ENCODE data around the gene MYO7A. TPM values are rescaled to one million over a fixed set of nuclear protein-coding genes. Genes with fewer than 3 reads are reported as not detected.

The MYO7A gene
- total RNA-seq, 2 experiments from 2014 or later: 0.61 to 0.63 TPM

DNA sequence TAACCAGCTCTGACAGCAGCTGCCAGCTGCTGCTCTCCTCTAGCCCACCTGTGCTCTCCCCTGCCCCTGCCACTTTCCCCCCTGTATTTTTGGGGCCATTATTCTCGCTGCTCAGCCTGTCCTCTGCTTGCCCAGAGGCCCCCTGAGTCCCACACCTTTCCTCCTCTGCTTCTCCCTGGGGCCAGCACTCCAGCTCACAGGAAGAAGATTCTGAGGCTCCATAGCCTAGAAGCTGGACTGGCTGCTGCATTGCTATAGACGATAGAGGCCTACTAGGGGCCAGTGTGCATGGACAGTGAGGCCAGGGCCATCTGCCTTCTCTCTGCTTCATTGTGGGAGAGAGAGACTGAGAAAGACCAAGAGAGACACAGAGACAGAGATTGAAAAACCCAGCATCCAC lies 24.7 kb upstream of the MYO7A start:
- ChIA-PET CTCF (no interaction called here), POLR2A (no interaction called here)
- H3K4me3 Mint-ChIP-seq: no peak overlapping the region
- H3K27me3 Mint-ChIP-seq: no peaks in the 10 kb centered on the region
- ATAC-seq (ENCODE audit: poor library complexity): no peak
- Histone ChIP-seq H3K36me3 (ENCODE audit: insufficient read depth, low read length) (no peaks in the 10 kb centered on the region), H3K27me3 (ENCODE audit: control insufficient read depth in 1 of 2, insufficient read depth in 2 of 2, low read length in 2 of 2) (no peaks in the 10 kb centered on the region), H3K9me3 (ENCODE audit: control insufficient read depth in 1 of 2, insufficient read depth in 1 of 2, low read length in 2 of 2) (peaks cover 0 to 5% of the 10 kb centered on the region in 2 experiments), H3K4me1 (ENCODE audit: insufficient read depth, low read length) (no peaks in the 10 kb centered on the region), H3K27ac (ENCODE audit: low read depth in 1 of 2, low read length in 2 of 2) (no peak overlapping the region), H3K4me3 (ENCODE audit: low read length) (no peak overlapping the region)
- no peaks in the 10 kb centered on the region for H3K9me3 Mint-ChIP-seq
- intact Hi-C loops (cut with DNase I, micrococcal nuclease): no loop called here
- H3K36me3 Mint-ChIP-seq (ENCODE audit: low read depth): no peaks in the 10 kb centered on the region
- no peak for DNase-seq
- no peaks in the 10 kb centered on the region for H3K4me1 Mint-ChIP-seq (ENCODE audit: low read depth)
- TF ChIP-seq, protein P1, sequence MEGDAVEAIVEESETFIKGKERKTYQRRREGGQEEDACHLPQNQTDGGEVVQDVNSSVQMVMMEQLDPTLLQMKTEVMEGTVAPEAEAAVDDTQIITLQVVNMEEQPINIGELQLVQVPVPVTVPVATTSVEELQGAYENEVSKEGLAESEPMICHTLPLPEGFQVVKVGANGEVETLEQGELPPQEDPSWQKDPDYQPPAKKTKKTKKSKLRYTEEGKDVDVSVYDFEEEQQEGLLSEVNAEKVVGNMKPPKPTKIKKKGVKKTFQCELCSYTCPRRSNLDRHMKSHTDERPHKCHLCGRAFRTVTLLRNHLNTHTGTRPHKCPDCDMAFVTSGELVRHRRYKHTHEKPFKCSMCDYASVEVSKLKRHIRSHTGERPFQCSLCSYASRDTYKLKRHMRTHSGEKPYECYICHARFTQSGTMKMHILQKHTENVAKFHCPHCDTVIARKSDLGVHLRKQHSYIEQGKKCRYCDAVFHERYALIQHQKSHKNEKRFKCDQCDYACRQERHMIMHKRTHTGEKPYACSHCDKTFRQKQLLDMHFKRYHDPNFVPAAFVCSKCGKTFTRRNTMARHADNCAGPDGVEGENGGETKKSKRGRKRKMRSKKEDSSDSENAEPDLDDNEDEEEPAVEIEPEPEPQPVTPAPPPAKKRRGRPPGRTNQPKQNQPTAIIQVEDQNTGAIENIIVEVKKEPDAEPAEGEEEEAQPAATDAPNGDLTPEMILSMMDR (IDR thresholded peaks at IDR 0.05): no peak
- no peak overlapping the region for H3K27ac Mint-ChIP-seq

DNA sequence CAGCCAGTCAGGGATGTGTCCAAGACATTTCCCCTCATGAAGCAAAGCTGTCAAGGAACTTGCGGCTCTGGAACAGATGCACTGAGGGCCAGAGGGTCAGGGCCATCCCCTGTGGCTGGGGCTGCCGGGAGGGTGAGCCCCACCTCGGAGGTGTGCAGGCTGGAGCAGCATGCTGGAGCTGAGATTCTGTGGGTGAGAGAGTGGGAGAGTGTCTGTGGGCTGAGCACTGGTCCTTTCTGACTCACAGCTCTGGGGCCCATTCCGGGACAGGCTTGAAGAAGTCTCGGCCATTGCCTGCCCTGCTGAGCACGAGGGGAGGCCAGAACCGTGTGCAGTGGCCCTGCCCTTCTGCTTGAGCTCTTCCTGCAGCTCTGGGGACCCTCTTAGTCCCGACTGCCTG lies 23.3 kb upstream of the MYO7A start:
- H3K27ac Mint-ChIP-seq: no peak overlapping the region
- TF ChIP-seq, protein P1 (IDR thresholded peaks at IDR 0.05): no peak
- H3K4me3 ChIP-seq (ENCODE audit: low read length): no peak overlapping the region
- peaks cover 0 to 5% of the 10 kb centered on the region in 2 experiments for H3K9me3 ChIP-seq (ENCODE audit: control insufficient read depth in 1 of 2, insufficient read depth in 1 of 2, low read length in 2 of 2)
- H3K36me3 Mint-ChIP-seq (ENCODE audit: low read depth): no peaks in the 10 kb centered on the region
- DNase-seq (no peak), ATAC-seq (ENCODE audit: poor library complexity) (no peak)
- H3K27me3 ChIP-seq (ENCODE audit: control insufficient read depth in 1 of 2, insufficient read depth in 2 of 2, low read length in 2 of 2): no peaks in the 10 kb centered on the region
- H3K27ac ChIP-seq (ENCODE audit: low read depth in 1 of 2, low read length in 2 of 2): no peak overlapping the region
- no peaks in the 10 kb centered on the region for H3K9me3 Mint-ChIP-seq
- H3K4me1 ChIP-seq (ENCODE audit: insufficient read depth, low read length): no peaks in the 10 kb centered on the region
- H3K27me3 Mint-ChIP-seq: no peaks in the 10 kb centered on the region
- no peaks in the 10 kb centered on the region for H3K36me3 ChIP-seq (ENCODE audit: insufficient read depth, low read length)
- no peaks in the 10 kb centered on the region for H3K4me1 Mint-ChIP-seq (ENCODE audit: low read depth)
- no peak overlapping the region for H3K4me3 Mint-ChIP-seq
- CTCF ChIA-PET: interaction anchor here (0.6 to 1.3 kb wide), 3 partner anchors 14 to 57 kb away, joined by 3 read pairs; no protein-coding TSS in a partner anchor
- intact Hi-C loops (cut with DNase I, micrococcal nuclease): no loop called here
- POLR2A ChIA-PET: no interaction called here

DNA sequence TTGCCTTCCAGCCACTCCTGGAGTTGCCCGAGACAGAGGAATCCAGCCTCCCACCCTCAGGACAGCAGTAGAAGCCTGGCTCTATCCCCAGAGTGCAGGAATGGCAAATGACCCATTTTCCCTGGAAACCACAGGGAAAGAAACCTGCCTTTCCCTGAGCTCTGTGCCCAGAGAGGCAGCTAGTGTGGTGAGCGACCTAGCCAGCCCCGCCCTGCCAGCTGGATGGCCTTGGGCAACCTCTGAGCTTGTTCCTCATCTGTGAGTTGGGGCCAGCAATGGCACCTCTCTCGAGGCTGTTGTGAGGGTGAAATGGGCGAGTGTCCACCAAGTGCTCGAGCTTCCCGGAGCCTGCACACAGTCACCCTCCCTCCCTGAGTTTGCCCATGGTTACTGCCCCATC lies 21.7 kb upstream of the MYO7A start:
- H3K27ac ChIP-seq (ENCODE audit: low read depth in 1 of 2, low read length in 2 of 2): no peak overlapping the region
- no peak for DNase-seq
- TF ChIP-seq, protein P1 (IDR thresholded peaks at IDR 0.05): no peak
- ChIA-PET CTCF (no interaction called here), POLR2A (no interaction called here)
- H3K36me3 Mint-ChIP-seq (ENCODE audit: low read depth): no peaks in the 10 kb centered on the region
- peaks cover 0 to 5% of the 10 kb centered on the region in 2 experiments for H3K9me3 ChIP-seq (ENCODE audit: control insufficient read depth in 1 of 2, insufficient read depth in 1 of 2, low read length in 2 of 2)
- H3K27me3 ChIP-seq (ENCODE audit: control insufficient read depth in 1 of 2, insufficient read depth in 2 of 2, low read length in 2 of 2): no peaks in the 10 kb centered on the region
- no peaks in the 10 kb centered on the region for H3K36me3 ChIP-seq (ENCODE audit: insufficient read depth, low read length)
- intact Hi-C loops (cut with DNase I, micrococcal nuclease): no loop called here
- no peaks in the 10 kb centered on the region for H3K4me1 Mint-ChIP-seq (ENCODE audit: low read depth)
- ATAC-seq (ENCODE audit: poor library complexity): no peak
- no peak overlapping the region for H3K4me3 ChIP-seq (ENCODE audit: low read length)
- H3K27ac Mint-ChIP-seq: no peak overlapping the region
- no peak overlapping the region for H3K4me3 Mint-ChIP-seq
- no peaks in the 10 kb centered on the region for H3K9me3 Mint-ChIP-seq
- no peaks in the 10 kb centered on the region for H3K27me3 Mint-ChIP-seq
- no peaks in the 10 kb centered on the region for H3K4me1 ChIP-seq (ENCODE audit: insufficient read depth, low read length)

Data from CD4-positive, alpha-beta T cell (primary cell).